ENCODE results near the gene COL8A2.
"Not testable (repeated sequence)": the region's sequence is repeated elsewhere in the genome, so short reads cannot be mapped to it uniquely, and the experiment has no call there.

COL8A2 gene

GRCh38 chr1:36162680-36163239 lies 37.7 kb upstream of the COL8A2 start:
- Histone ChIP-seq H3K27me3 (ENCODE audit: control insufficient read depth, insufficient read depth, low read length) (no peaks in the 10 kb centered on the region), H3K9ac (ENCODE audit: low read length) (peak overlapping the region; percentile 60), H3K4me1 (ENCODE audit: control insufficient read depth, insufficient read depth, low read length) (peaks cover 47% of the 10 kb centered on the region), H3K9me3 (ENCODE audit: control insufficient read depth, low read length) (no peaks in the 10 kb centered on the region), H3K36me3 (ENCODE audit: control insufficient read depth, insufficient read depth, low read length) (no peaks in the 10 kb centered on the region), H3K4me3 (ENCODE audit: low read length) (no peak overlapping the region)

- peaks cover 50% of the 10 kb centered on the region for H3K4me1 ChIP-seq (ENCODE audit: control insufficient read depth, insufficient read depth, low read length)
- no peaks in the 10 kb centered on the region for H3K9me3 ChIP-seq (ENCODE audit: control insufficient read depth, low read length)
- H3K36me3 ChIP-seq (ENCODE audit: control insufficient read depth, insufficient read depth, low read length), result no peaks in the 10 kb centered on the region
- H3K9ac ChIP-seq (ENCODE audit: low read length), result peak overlapping the region; percentile 60
- no peaks in the 10 kb centered on the region for H3K27me3 ChIP-seq (ENCODE audit: control insufficient read depth, insufficient read depth, low read length)
- H3K4me3 ChIP-seq (ENCODE audit: low read length), result peak overlapping the region; percentile 12
These were observed 36.9 kb upstream of the COL8A2 start for GRCh38 chr1:36161641-36162531.

- Histone ChIP-seq H3K4me3 (ENCODE audit: low read length) (no peak overlapping the region), H3K9ac (ENCODE audit: low read length) (peak overlapping the region; percentile 60), H3K36me3 (ENCODE audit: control insufficient read depth, insufficient read depth, low read length) (no peaks in the 10 kb centered on the region), H3K4me1 (ENCODE audit: control insufficient read depth, insufficient read depth, low read length) (peaks cover 50% of the 10 kb centered on the region), H3K9me3 (ENCODE audit: control insufficient read depth, low read length) (no peaks in the 10 kb centered on the region), H3K27me3 (ENCODE audit: control insufficient read depth, insufficient read depth, low read length) (no peaks in the 10 kb centered on the region)
These were observed 36.0 kb upstream of the COL8A2 start for GRCh38 chr1:36160949-36161485.

GRCh38 chr1:36160388-36160948 lies 35.4 kb upstream of the COL8A2 start:
- no peaks in the 10 kb centered on the region for H3K9me3 ChIP-seq (ENCODE audit: control insufficient read depth, low read length)
- H3K4me1 ChIP-seq (ENCODE audit: control insufficient read depth, insufficient read depth, low read length), result peaks cover 51% of the 10 kb centered on the region
- H3K36me3 ChIP-seq (ENCODE audit: control insufficient read depth, insufficient read depth, low read length), result no peaks in the 10 kb centered on the region
- no peak overlapping the region for H3K4me3 ChIP-seq (ENCODE audit: low read length)
- H3K9ac ChIP-seq (ENCODE audit: low read length), result peak overlapping the region; percentile 60
- no peaks in the 10 kb centered on the region for H3K27me3 ChIP-seq (ENCODE audit: control insufficient read depth, insufficient read depth, low read length)

GRCh38 chr1:36159614-36160387 lies 34.8 kb upstream of the COL8A2 start:
- no peak overlapping the region for H3K4me3 ChIP-seq (ENCODE audit: low read length)
- no peaks in the 10 kb centered on the region for H3K27me3 ChIP-seq (ENCODE audit: control insufficient read depth, insufficient read depth, low read length)
- H3K36me3 ChIP-seq (ENCODE audit: control insufficient read depth, insufficient read depth, low read length), result no peaks in the 10 kb centered on the region
- no peaks in the 10 kb centered on the region for H3K9me3 ChIP-seq (ENCODE audit: control insufficient read depth, low read length)
- peaks cover 57% of the 10 kb centered on the region for H3K4me1 ChIP-seq (ENCODE audit: control insufficient read depth, insufficient read depth, low read length)
- no peak overlapping the region for H3K9ac ChIP-seq (ENCODE audit: low read length)

- H3K4me1 ChIP-seq (ENCODE audit: control insufficient read depth, insufficient read depth, low read length), result peaks cover 62% of the 10 kb centered on the region
- not testable (repeated sequence) for H3K36me3 ChIP-seq (ENCODE audit: control insufficient read depth, insufficient read depth, low read length); H3K27me3 ChIP-seq (ENCODE audit: control insufficient read depth, insufficient read depth, low read length); H3K9me3 ChIP-seq (ENCODE audit: control insufficient read depth, low read length); H3K4me3 ChIP-seq (ENCODE audit: low read length); H3K9ac ChIP-seq (ENCODE audit: low read length)
These were observed 33.8 kb upstream of the COL8A2 start for GRCh38 chr1:36158827-36159252.

- Histone ChIP-seq H3K36me3 (ENCODE audit: control insufficient read depth, insufficient read depth, low read length) (no peaks in the 10 kb centered on the region), H3K4me3 (ENCODE audit: low read length) (no peak overlapping the region), H3K4me1 (ENCODE audit: control insufficient read depth, insufficient read depth, low read length) (peaks cover 59% of the 10 kb centered on the region), H3K27me3 (ENCODE audit: control insufficient read depth, insufficient read depth, low read length) (no peaks in the 10 kb centered on the region), H3K9me3 (ENCODE audit: control insufficient read depth, low read length) (no peaks in the 10 kb centered on the region), H3K9ac (ENCODE audit: low read length) (peak overlapping the region; percentile 83)
These were observed 33.2 kb upstream of the COL8A2 start for GRCh38 chr1:36157973-36158826.

GRCh38 chr1:36157115-36157903 lies 32.3 kb upstream of the COL8A2 start:
- peak overlapping the region; percentile 83 for H3K9ac ChIP-seq (ENCODE audit: low read length)
- peaks cover 50% of the 10 kb centered on the region for H3K4me1 ChIP-seq (ENCODE audit: control insufficient read depth, insufficient read depth, low read length)

GRCh38 chr1:36156329-36157114 lies 31.5 kb upstream of the COL8A2 start:
- peaks cover 48% of the 10 kb centered on the region for H3K4me1 ChIP-seq (ENCODE audit: control insufficient read depth, insufficient read depth, low read length)

More at GRCh38 chr1:36157115-36157903, 32.3 kb upstream of the COL8A2 start:
- H3K4me3 ChIP-seq (ENCODE audit: low read length), result peak overlapping the region; percentile 82
- no peaks in the 10 kb centered on the region for H3K27me3 ChIP-seq (ENCODE audit: control insufficient read depth, insufficient read depth, low read length)
- no peaks in the 10 kb centered on the region for H3K36me3 ChIP-seq (ENCODE audit: control insufficient read depth, insufficient read depth, low read length)
- no peaks in the 10 kb centered on the region for H3K9me3 ChIP-seq (ENCODE audit: control insufficient read depth, low read length)

More at GRCh38 chr1:36156329-36157114, 31.5 kb upstream of the COL8A2 start:
- Histone ChIP-seq H3K9ac (ENCODE audit: low read length) (peak overlapping the region; percentile 83), H3K9me3 (ENCODE audit: control insufficient read depth, low read length) (no peaks in the 10 kb centered on the region), H3K27me3 (ENCODE audit: control insufficient read depth, insufficient read depth, low read length) (no peaks in the 10 kb centered on the region), H3K4me3 (ENCODE audit: low read length) (peak overlapping the region; percentile 82), H3K36me3 (ENCODE audit: control insufficient read depth, insufficient read depth, low read length) (no peaks in the 10 kb centered on the region)

All from mucosa of stomach (tissue), 1 donor.